SK-N-MC (cell line): ENCODE data around the gene BICDL1.

ENCODE experiments used
- DNase-seq: peaks from one replicate; pipeline ENCODE4 v3.0.0-alpha.2; 2011; ENCODE audit warnings: low read depth, low spot score
- H3K27ac ChIP-seq: fragments of 200-600 bp; sonication (generic); 2 replicates; pipeline ENCODE4 v1.5.1; 2016; ENCODE audit warnings: mixed run types
- H3K36me3 ChIP-seq: fragments of 200-600 bp; sonication (generic); 2 replicates; pipeline ENCODE4 v1.6.1; 2017; ENCODE audit warnings: antibody characterized with exemption, low read length, mixed read lengths; ENCODE audit not compliant: insufficient read depth
- H3K4me3 ChIP-seq: fragments of 200-600 bp; sonication (generic); 2 replicates; pipeline ENCODE4 v1.5.1; 2016
- H3K9ac ChIP-seq: fragments of 200-600 bp; sonication (generic); 2 replicates; pipeline ENCODE4 v1.8.0; 2017; ENCODE audit warnings: mixed run types, mixed read lengths; ENCODE audit not compliant: insufficient read length
- H3K9me3 ChIP-seq: fragments of 200-600 bp; sonication (generic); 2 replicates; pipeline ENCODE4 v1.6.1; 2017; ENCODE audit warnings: low read depth, mild to moderate bottlenecking, antibody characterized with exemption, low read length, moderate library complexity, mixed read lengths
- EZH2 ChIP-seq: fragments of 200-600 bp; sonication (generic); IDR thresholded peaks from one replicate; pipeline ENCODE4 v1.6.1; 2017; ENCODE audit warnings: antibody characterized with exemption
- FOXP2 ChIP-seq: optimal IDR thresholded peaks from 2 replicates; pipeline ENCODE3; 2011; ENCODE audit warnings: mild to moderate bottlenecking, moderate library complexity; ENCODE audit not compliant: insufficient read depth; ENCODE audit errors: extremely low read length, control extremely low read depth
- POLR2AphosphoS5 ChIP-seq: IDR thresholded peaks from 2 replicates; pipeline ENCODE4 v1.6.1; 2012; ENCODE audit warnings: mild to moderate bottlenecking, low read depth, low read length, borderline replicate concordance

BICDL1 gene

GRCh38 chr12:120103371-120103770, 114.3 kb downstream of the BICDL1 start:
- TF ChIP-seq POLR2AphosphoS5 (no peak), EZH2 (no peak), FOXP2 (no peak)
- Histone ChIP-seq H3K9me3 (no peaks in the 10 kb centered on the region), H3K27ac (no peak overlapping the region), H3K36me3 (peaks cover 9% of the 10 kb centered on the region; the same call in 1 of the 2 replicates), H3K4me3 (no peak overlapping the region), H3K9ac (no peak overlapping the region)
- DNase-seq: no peak

DNA sequence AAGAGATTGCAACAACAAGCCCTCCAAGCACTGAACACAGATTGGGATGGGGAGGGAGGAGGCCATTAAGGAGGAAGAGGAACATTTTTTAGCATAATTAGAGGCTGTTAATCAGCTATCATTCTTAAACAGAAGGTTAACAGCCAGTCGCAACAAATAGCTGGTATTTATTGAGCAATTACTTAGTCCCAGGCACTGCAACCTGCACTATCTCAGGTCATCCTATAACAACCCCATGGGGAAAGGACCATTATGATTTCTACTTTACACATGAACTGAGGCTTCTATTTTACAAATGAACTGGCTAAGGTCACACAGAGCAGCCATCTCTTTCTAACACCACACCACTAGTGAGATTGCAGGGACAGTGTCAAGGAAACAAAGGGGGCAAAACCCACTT, 117.1 kb downstream of the BICDL1 start:
- no peak overlapping the region for H3K27ac ChIP-seq
- H3K36me3 ChIP-seq: peaks cover 8% of the 10 kb centered on the region; the same call in 1 of the 2 replicates
- H3K9ac ChIP-seq: no peak overlapping the region
- DNase-seq: no peak
- TF ChIP-seq POLR2AphosphoS5: no peak
- no peak for TF ChIP-seq EZH2
- no peak for TF ChIP-seq FOXP2
- no peaks in the 10 kb centered on the region for H3K9me3 ChIP-seq
- H3K4me3 ChIP-seq: no peak overlapping the region

DNA sequence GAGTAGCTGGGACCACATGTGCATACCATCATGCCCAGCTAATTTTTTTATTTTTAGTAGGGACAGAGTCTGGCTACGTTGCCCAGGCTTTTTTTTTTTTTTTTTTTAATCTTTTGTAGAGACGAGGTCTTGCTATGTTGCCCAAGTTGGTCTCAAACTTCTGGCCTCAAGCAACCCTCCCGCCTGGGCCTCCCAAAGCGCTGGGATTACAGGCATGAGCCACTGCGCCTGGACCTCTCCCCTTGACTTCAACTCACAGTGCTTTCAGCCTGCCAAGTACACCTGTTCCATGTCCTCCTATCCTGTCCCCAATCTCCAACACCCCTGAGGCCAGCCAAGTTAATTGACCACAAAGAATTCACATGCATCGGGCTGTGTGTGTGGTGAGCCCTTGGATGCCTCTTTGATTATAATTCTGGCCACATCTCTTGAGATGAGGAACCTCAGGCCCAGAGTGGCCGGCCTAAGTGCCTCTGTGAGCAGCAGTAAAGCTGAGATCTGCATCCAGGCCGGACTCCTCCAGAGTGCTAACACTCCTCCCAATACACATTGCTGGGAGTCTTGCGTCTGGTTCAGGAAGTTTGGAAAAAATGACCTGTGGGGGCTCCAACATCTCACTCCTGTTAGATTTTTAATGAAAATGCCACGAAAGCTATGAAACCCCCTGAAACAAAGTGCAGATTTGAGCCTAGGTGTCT, 120.7 kb downstream of the BICDL1 start:
- no peak for TF ChIP-seq EZH2
- no peak for TF ChIP-seq FOXP2
- TF ChIP-seq POLR2AphosphoS5: no peak
- Histone ChIP-seq H3K9ac (no peak overlapping the region), H3K36me3 (peaks cover 4% of the 10 kb centered on the region), H3K27ac (no peak overlapping the region), H3K9me3 (no peaks in the 10 kb centered on the region), H3K4me3 (no peak overlapping the region)
- DNase-seq: no peak

- Histone ChIP-seq H3K9ac (no peak overlapping the region), H3K27ac (peak overlapping the region; percentile 62; the same call in 1 of the 2 replicates), H3K4me3 (no peak overlapping the region), H3K36me3 (peaks cover 5% of the 10 kb centered on the region), H3K9me3 (no peaks in the 10 kb centered on the region)
- TF ChIP-seq POLR2AphosphoS5: no peak
- no peak for TF ChIP-seq FOXP2
- no peak for TF ChIP-seq EZH2
- no peak for DNase-seq
Observed at GRCh38 chr12:120110550-120111501, 121.8 kb downstream of the BICDL1 start.

DNA sequence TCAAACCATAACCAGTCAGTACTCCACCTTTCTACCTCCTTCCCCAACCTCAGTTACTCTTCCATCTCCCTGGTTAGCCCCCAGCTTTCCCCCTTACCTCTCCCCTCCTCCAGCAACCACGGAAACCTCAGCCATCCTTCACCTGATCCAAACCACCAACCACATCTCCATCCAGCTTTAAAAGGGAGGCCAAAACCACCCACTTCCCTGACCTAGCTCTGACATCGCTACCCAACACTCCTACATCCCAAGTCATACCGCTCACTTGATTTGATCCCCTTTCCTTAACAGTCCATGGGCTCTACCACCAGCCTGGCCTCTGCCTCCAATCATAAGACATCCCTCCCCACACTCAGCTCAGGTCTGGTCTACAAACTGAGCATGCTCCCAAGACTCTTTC, 126.0 kb downstream of the BICDL1 start:
- Histone ChIP-seq H3K4me3 (peak overlapping the region; percentile 79), H3K27ac (no peak overlapping the region), H3K36me3 (peaks cover 5% of the 10 kb centered on the region), H3K9me3 (no peaks in the 10 kb centered on the region), H3K9ac (peak overlapping the region; percentile 76)
- no peak for DNase-seq
- TF ChIP-seq POLR2AphosphoS5 (no peak), EZH2 (no peak), FOXP2 (no peak)

GRCh38 chr12:120115692-120116440, 126.8 kb downstream of the BICDL1 start:
- Histone ChIP-seq H3K27ac (no peak overlapping the region), H3K9me3 (no peaks in the 10 kb centered on the region), H3K9ac (peak overlapping the region; percentile 76), H3K4me3 (peak overlapping the region; percentile 79), H3K36me3 (peaks cover 5% of the 10 kb centered on the region)
- no peak for TF ChIP-seq EZH2
- TF ChIP-seq POLR2AphosphoS5: no peak
- TF ChIP-seq FOXP2: no peak
- DNase-seq: no peak

DNA sequence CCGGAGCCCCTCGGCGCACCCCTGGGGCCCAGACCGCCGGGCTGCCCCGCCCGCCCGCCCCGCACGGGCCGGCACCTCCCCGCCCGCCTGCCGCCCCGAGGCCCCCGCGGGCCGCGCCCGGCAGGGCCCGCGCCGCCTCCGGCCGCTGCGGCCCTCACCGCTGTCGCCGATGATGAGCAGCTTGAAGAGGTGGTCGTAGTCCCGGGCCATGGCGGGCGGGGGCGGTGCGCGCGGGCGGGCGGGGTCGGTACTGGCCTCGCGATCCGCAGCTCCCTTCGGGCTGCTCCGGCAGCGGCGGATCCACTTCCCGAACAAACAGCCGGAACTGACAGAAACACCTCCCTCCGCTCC, 127.4 kb downstream of the BICDL1 start, which contains the start of gene RAB35:
RAB35 (minus strand) TSS at position 313 of the 351 bp plus-strand sequence; CDS start at position 210, 103 bp downstream.
- TF ChIP-seq FOXP2 (no peak), EZH2 (no peak), POLR2AphosphoS5 (no peak)
- Histone ChIP-seq H3K9me3 (no peaks in the 10 kb centered on the region), H3K27ac (peak within 1 kb of the TSS; percentile 42; the same call in 1 of the 2 replicates), H3K36me3 (peaks cover 5% of the 10 kb centered on the region), H3K4me3 (peak within 1 kb of the TSS; percentile 84), H3K9ac (peak within 1 kb of the TSS; percentile 89)
- DNase-seq: no peak
